Hepatocyte (in vitro differentiated cells): ENCODE results near the gene ZNF417. TPM values are rescaled to one million over a fixed set of nuclear protein-coding genes. Genes with fewer than 3 reads are reported as not detected.
"Not testable (repeated sequence)": the region's sequence is repeated elsewhere in the genome, so short reads cannot be mapped to it uniquely, and the experiment has no call there.

Experiments used
- DNase-seq: peaks from one replicate; pipeline ENCODE4 v3.0.0-alpha.2; 2016; ENCODE audit warnings: low spot score
- H2AFZ ChIP-seq: fragments of 200-600 bp; sonication (generic); 2 replicates; pipeline ENCODE4 v1.6.0; 2016; ENCODE audit warnings: antibody characterized with exemption, mild to moderate bottlenecking
- H3K27ac ChIP-seq: fragments of 200-600 bp; sonication (generic); 2 replicates; pipeline ENCODE4 v1.5.1; 2016; ENCODE audit warnings: mild to moderate bottlenecking
- H3K27me3 ChIP-seq: fragments of 200-600 bp; sonication (generic); 2 replicates; pipeline ENCODE4 v1.6.1; 2016
- H3K36me3 ChIP-seq: fragments of 200-600 bp; sonication (generic); replicated peaks from 2 replicates; pipeline ENCODE4 v1.5.1; 2016; ENCODE audit warnings: low read depth; ENCODE audit not compliant: insufficient read depth
- H3K4me1 ChIP-seq: fragments of 200-600 bp; sonication (generic); 2 replicates; pipeline ENCODE4 v1.5.1; 2016; ENCODE audit warnings: mild to moderate bottlenecking, moderate library complexity; ENCODE audit not compliant: insufficient read depth
- H3K4me2 ChIP-seq: fragments of 200-600 bp; sonication (generic); 2 replicates; pipeline ENCODE4 v1.6.0; 2016
- H3K4me3 ChIP-seq: fragments of 200-600 bp; sonication (generic); 2 replicates; pipeline ENCODE4 v1.5.1; 2016; ENCODE audit warnings: mild to moderate bottlenecking
- H3K79me2 ChIP-seq: fragments of 200-600 bp; sonication (generic); 2 replicates; pipeline ENCODE4 v1.6.0; 2017; ENCODE audit warnings: mild to moderate bottlenecking
- H3K9me2 ChIP-seq: fragments of 200-600 bp; sonication (generic); replicated peaks from 2 replicates; pipeline ENCODE4 v1.6.0; 2017; ENCODE audit warnings: mild to moderate bottlenecking; ENCODE audit not compliant: insufficient read depth
- H3K9me3 ChIP-seq: fragments of 200-600 bp; sonication (generic); 2 replicates; pipeline ENCODE4 v1.5.1; 2016; ENCODE audit warnings: low read depth, mild to moderate bottlenecking
- H4K20me1 ChIP-seq: fragments of 200-600 bp; sonication (generic); 2 replicates; pipeline ENCODE4 v1.6.0; 2016; ENCODE audit warnings: mild to moderate bottlenecking; ENCODE audit not compliant: insufficient read depth, poor library complexity, severe bottlenecking
- CTCF ChIP-seq: fragments of 200-600 bp; sonication (generic); IDR thresholded peaks from 2 replicates; pipeline ENCODE4 v1.5.1; 2016; ENCODE audit warnings: antibody characterized with exemption, mild to moderate bottlenecking; ENCODE audit not compliant: poor library complexity
- EZH2 ChIP-seq: fragments of 200-600 bp; sonication (generic); IDR thresholded peaks from 2 replicates; pipeline ENCODE4 v1.6.1; 2016; ENCODE audit warnings: antibody characterized with exemption, mild to moderate bottlenecking, borderline replicate concordance
- EZH2phosphoT487 ChIP-seq: fragments of 200-600 bp; sonication (generic); IDR thresholded peaks from one replicate; pipeline ENCODE4 v1.6.1; 2018; ENCODE audit warnings: antibody characterized with exemption, mild to moderate bottlenecking, low read depth, moderate library complexity; ENCODE audit not compliant: unreplicated experiment, severe bottlenecking
- WGBS: methylation state at CpG from one replicate; pipeline ENCODE4 v1.1.6; 2016; ENCODE audit warnings: low lambda C conversion rate; ENCODE audit errors: missing lambda C conversion rate; 5-methylcytosine and 5-hydroxymethylcytosine counted together
- polyA plus RNA-seq: library from polyadenylated mRNA; unstranded; fragments of >200 nt; fragmentation: Nextera tagmentation; extraction: Ambion mirVana; gene quantifications from 2 replicates; pipeline ENCODE4 v1.2.1, GENCODE V29; 2016
- total RNA-seq: library from RNA; depleted of rRNA; stranded (reverse); fragments of >200 nt; gene quantifications from 2 replicates; pipeline ENCODE4 v1.2.3, GENCODE V29; 2014

The ZNF417 gene
- total and polyA plus RNA-seq, 2 experiments from 2014 or later = 3.9 to 11.4 TPM

GRCh38 chr19:57907394-57907793 is 9.0 kb downstream of the ZNF417 start:
- no peak for TF ChIP-seq EZH2
- TF ChIP-seq EZH2phosphoT487 = no peak
- TF ChIP-seq CTCF = no peak
- Histone ChIP-seq H3K27ac (no peak overlapping the region), H4K20me1 (no peaks in the 10 kb centered on the region), H3K9me2 (no peaks in the 10 kb centered on the region), H3K4me1 (peaks cover 5% of the 10 kb centered on the region), H3K79me2 (peaks cover 8% of the 10 kb centered on the region), H3K27me3 (no peaks in the 10 kb centered on the region), H3K36me3 (no peaks in the 10 kb centered on the region), H3K9me3 (no peaks in the 10 kb centered on the region), H2AFZ (no peak overlapping the region), H3K4me2 (no peak overlapping the region), H3K4me3 (no peak overlapping the region)
- no peak for DNase-seq
- 95% methylated on average over 3 of the region's 3 CpGs for WGBS

- Histone ChIP-seq H3K36me3 (no peaks in the 10 kb centered on the region), H3K9me3 (no peaks in the 10 kb centered on the region)
- WGBS = 85% methylated on average over 6 of the region's 6 CpGs
These were observed 11.1 kb downstream of the ZNF417 start for GRCh38 chr19:57905258-57905657.

GRCh38 chr19:57903618-57904184 is 12.7 kb downstream of the ZNF417 start:
- H3K27ac ChIP-seq = no peak overlapping the region
- H2AFZ ChIP-seq = no peak overlapping the region
- H3K9me3 ChIP-seq = no peaks in the 10 kb centered on the region
- no peak overlapping the region for H3K4me3 ChIP-seq
- no peaks in the 10 kb centered on the region for H3K9me2 ChIP-seq
- peaks cover 5% of the 10 kb centered on the region for H3K4me1 ChIP-seq
- H3K4me2 ChIP-seq = no peak overlapping the region
- no peak for DNase-seq
- H3K36me3 ChIP-seq = no peaks in the 10 kb centered on the region
- 79% methylated on average over 7 of the region's 7 CpGs for WGBS
- H4K20me1 ChIP-seq = no peaks in the 10 kb centered on the region
- no peak for TF ChIP-seq CTCF
- no peak for TF ChIP-seq EZH2
- TF ChIP-seq EZH2phosphoT487 = no peak
- H3K79me2 ChIP-seq = peaks cover 4% of the 10 kb centered on the region
- H3K27me3 ChIP-seq = no peaks in the 10 kb centered on the region

More at GRCh38 chr19:57905258-57905657, 11.1 kb downstream of the ZNF417 start:
- peaks cover 4% of the 10 kb centered on the region for H3K79me2 ChIP-seq
- H3K27me3 ChIP-seq = no peaks in the 10 kb centered on the region
- H2AFZ ChIP-seq = no peak overlapping the region
- TF ChIP-seq EZH2phosphoT487 = no peak
- no peak for TF ChIP-seq EZH2
- TF ChIP-seq CTCF = no peak
- H4K20me1 ChIP-seq = no peaks in the 10 kb centered on the region
- no peak overlapping the region for H3K27ac ChIP-seq
- H3K4me3 ChIP-seq = no peak overlapping the region
- DNase-seq = no peak
- H3K9me2 ChIP-seq = no peaks in the 10 kb centered on the region
- H3K4me1 ChIP-seq = peaks cover 5% of the 10 kb centered on the region
- no peak overlapping the region for H3K4me2 ChIP-seq

GRCh38 chr19:57900311-57900710 is 16.1 kb downstream of the ZNF417 start:
- TF ChIP-seq EZH2phosphoT487 (no peak), CTCF (no peak), EZH2 (no peak)
- 56% methylated on average over 5 of the region's 5 CpGs for WGBS
- H3K4me3 ChIP-seq = no peak overlapping the region
- no peak overlapping the region for H3K4me2 ChIP-seq
- H3K27ac ChIP-seq = no peak overlapping the region
- no peak overlapping the region for H2AFZ ChIP-seq
- no peaks in the 10 kb centered on the region for H3K9me2 ChIP-seq
- no peaks in the 10 kb centered on the region for H3K27me3 ChIP-seq
- H3K79me2 ChIP-seq = peaks cover 4% of the 10 kb centered on the region
- no peaks in the 10 kb centered on the region for H3K36me3 ChIP-seq
- H3K4me1 ChIP-seq = peaks cover 5% of the 10 kb centered on the region
- no peak for DNase-seq
- H3K9me3 ChIP-seq = no peaks in the 10 kb centered on the region
- H4K20me1 ChIP-seq = no peaks in the 10 kb centered on the region

DNA sequence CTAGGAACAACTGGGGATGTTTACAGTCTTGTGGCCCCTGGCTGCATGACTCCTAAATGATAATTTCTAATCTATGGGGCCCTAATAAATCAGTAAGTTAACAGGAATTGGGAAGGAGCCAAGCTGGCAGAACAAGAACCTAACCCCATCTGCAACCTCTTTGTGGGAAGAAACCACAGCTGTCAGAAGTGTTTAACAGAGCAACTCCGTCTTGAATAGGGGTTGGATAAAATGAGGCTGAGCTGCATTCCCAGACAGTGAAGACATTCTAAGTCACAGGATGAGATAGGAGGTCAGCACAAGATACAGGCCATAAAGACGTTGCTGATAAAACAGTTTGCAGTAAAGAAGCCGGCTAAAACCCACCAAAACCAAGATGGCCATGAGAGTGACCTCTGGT is 25.7 kb downstream of the ZNF417 start:
- H3K27me3 ChIP-seq, H3K9me3 ChIP-seq, H3K4me1 ChIP-seq, H3K9me2 ChIP-seq, H3K4me3 ChIP-seq, H3K36me3 ChIP-seq, H3K4me2 ChIP-seq, H4K20me1 ChIP-seq, H2AFZ ChIP-seq: not testable (repeated sequence)
- peak; percentile 57 for DNase-seq
- H3K79me2 ChIP-seq = peaks cover 25% of the 10 kb centered on the region
- H3K27ac ChIP-seq = peak overlapping the region; percentile 81
- WGBS = 7% methylated on average over 3 of the region's 3 CpGs
